IPS-20b (cell line): ENCODE results near the gene BORCS6.

ENCODE experiments used
- H3K27ac ChIP-seq: one replicate; pipeline ENCODE4 v1.5.1; 2013; ENCODE audit warnings: low read length
- H3K27me3 ChIP-seq: 2 replicates; pipeline ENCODE4 v1.6.1; 2013; ENCODE audit warnings: mild to moderate bottlenecking, low read length, inconsistent platforms; ENCODE audit not compliant: insufficient read depth
- H3K36me3 ChIP-seq: 2 replicates; pipeline ENCODE4 v1.6.1; 2013; ENCODE audit warnings: low read depth, mild to moderate bottlenecking, inconsistent platforms, low read length, moderate library complexity; ENCODE audit not compliant: insufficient read depth
- H3K4me1 ChIP-seq: 2 replicates; pipeline ENCODE4 v1.6.1; 2013; ENCODE audit warnings: mild to moderate bottlenecking, control low read depth, inconsistent platforms, low read length, moderate library complexity; ENCODE audit not compliant: insufficient read depth
- H3K4me3 ChIP-seq: 2 replicates; pipeline ENCODE4 v1.5.1; 2013; ENCODE audit warnings: mild to moderate bottlenecking, low read length, inconsistent platforms
- H3K9ac ChIP-seq: 2 replicates; pipeline ENCODE4 v1.6.1; 2013; ENCODE audit warnings: low read depth, mild to moderate bottlenecking, inconsistent platforms, low read length, moderate library complexity
- H3K9me3 ChIP-seq: 2 replicates; pipeline ENCODE4 v1.6.1; 2013; ENCODE audit warnings: mild to moderate bottlenecking, low read depth, low read length, inconsistent platforms; ENCODE audit not compliant: insufficient read depth

Gene BORCS6

GRCh38 chr17:8206536-8206935, 16.6 kb upstream of the BORCS6 start:
- H3K27me3 ChIP-seq = no peaks in the 10 kb centered on the region
- no peak overlapping the region for H3K9ac ChIP-seq
- H3K27ac ChIP-seq = no peak overlapping the region
- H3K36me3 ChIP-seq = peaks cover 52% of the 10 kb centered on the region
- H3K4me3 ChIP-seq = no peak overlapping the region
- H3K9me3 ChIP-seq = no peaks in the 10 kb centered on the region
- H3K4me1 ChIP-seq = peaks cover 3% of the 10 kb centered on the region; the same call in 1 of the 2 replicates

DNA sequence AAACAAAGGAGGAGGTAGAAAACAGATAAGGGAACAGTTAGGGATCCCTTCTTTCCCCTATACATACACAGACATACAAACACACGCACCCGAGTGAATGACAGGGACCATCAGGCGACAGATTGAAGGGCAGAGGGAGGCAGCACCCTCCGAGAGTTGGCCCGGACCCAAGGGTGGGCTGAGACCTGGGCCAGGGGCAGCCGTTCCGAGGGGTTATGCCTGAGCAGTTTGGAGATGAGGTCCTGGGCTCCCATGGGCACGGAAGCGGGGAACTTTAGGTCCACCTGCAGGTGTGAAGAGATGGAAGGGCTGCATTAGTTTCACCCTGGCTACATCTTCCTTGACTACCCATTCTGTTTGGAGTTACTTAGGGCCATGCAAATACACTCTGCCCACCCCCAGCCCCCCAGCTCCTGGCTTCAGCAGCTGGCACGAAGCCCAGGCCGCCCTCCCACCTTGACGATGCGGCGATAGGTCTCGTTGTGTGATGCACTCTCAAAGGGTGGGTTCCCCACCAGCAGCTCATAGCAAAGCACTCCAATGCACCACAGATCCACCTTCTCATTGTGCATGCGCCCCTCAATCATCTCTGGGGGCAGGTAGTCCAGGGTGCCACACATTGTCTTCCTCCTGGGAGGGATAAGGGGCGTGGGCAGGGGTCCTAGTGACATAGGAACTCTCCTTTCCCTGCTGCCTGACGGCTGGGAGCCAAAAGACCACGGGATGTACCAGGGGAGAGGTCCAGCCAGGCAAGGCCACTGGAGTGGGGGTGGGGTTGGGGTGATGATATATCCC, 15.0 kb upstream of the BORCS6 start:
- Histone ChIP-seq H3K27me3 (no peaks in the 10 kb centered on the region), H3K4me1 (peaks cover 3% of the 10 kb centered on the region; the same call in 1 of the 2 replicates), H3K9me3 (no peaks in the 10 kb centered on the region), H3K27ac (no peak overlapping the region), H3K9ac (no peak overlapping the region), H3K36me3 (peaks cover 52% of the 10 kb centered on the region), H3K4me3 (no peak overlapping the region)

GRCh38 chr17:8192070-8192815, 2.3 kb upstream of the BORCS6 start:
- no peaks in the 10 kb centered on the region for H3K9me3 ChIP-seq
- no peaks in the 10 kb centered on the region for H3K36me3 ChIP-seq
- peaks cover 18% of the 10 kb centered on the region; the same call in 1 of the 2 replicates for H3K4me1 ChIP-seq
- H3K27ac ChIP-seq = no peak overlapping the region
- H3K4me3 ChIP-seq = peak overlapping the region; percentile 74
- peaks cover 18% of the 10 kb centered on the region for H3K27me3 ChIP-seq
- peak overlapping the region; percentile 72; the same call in 1 of the 2 replicates for H3K9ac ChIP-seq

DNA sequence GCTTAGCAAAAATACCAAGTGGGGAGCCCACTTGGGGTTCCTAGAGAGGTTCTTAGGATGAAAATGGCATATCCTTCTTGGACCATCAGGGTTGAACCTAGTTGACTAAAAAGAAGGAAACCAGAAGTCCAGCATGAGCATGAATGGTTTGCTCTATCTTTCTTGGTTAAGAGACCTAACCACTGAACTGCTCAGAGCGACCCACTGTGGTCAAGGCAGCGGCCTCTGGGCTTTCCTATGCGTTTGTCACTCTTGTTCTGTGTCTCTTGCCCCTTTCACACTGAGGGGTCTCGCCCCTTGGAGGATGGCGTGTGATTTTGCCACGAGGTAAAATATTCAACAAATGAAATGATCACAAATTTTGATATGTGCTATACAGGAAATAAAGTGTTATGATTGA, 526 bp upstream of the BORCS6 start:
- H3K27ac ChIP-seq = no peak overlapping the region
- peak overlapping the region; percentile 49; the same call in 1 of the 2 replicates for H3K4me3 ChIP-seq
- H3K4me1 ChIP-seq = peaks cover 18% of the 10 kb centered on the region; the same call in 1 of the 2 replicates

GRCh38 chr17:8189041-8189710, 804 bp downstream of the BORCS6 start:
- peaks cover 18% of the 10 kb centered on the region for H3K27me3 ChIP-seq
- H3K4me3 ChIP-seq = peak overlapping the region; percentile 80
- H3K4me1 ChIP-seq = peaks cover 18% of the 10 kb centered on the region; the same call in 1 of the 2 replicates
- H3K9me3 ChIP-seq = no peaks in the 10 kb centered on the region
- H3K36me3 ChIP-seq = no peaks in the 10 kb centered on the region
- H3K27ac ChIP-seq = no peak overlapping the region
- H3K9ac ChIP-seq = no peak overlapping the region

More for the DNA sequence above, 526 bp upstream of the BORCS6 start:
- no peaks in the 10 kb centered on the region for H3K36me3 ChIP-seq
- no peak overlapping the region; the same call in 1 of the 2 replicates for H3K9ac ChIP-seq
- H3K9me3 ChIP-seq = no peaks in the 10 kb centered on the region
- H3K27me3 ChIP-seq = peaks cover 18% of the 10 kb centered on the region

- Histone ChIP-seq H3K9me3 (no peaks in the 10 kb centered on the region), H3K27me3 (peaks cover 18% of the 10 kb centered on the region), H3K27ac (no peak overlapping the region), H3K4me1 (peaks cover 18% of the 10 kb centered on the region; the same call in 1 of the 2 replicates), H3K36me3 (no peaks in the 10 kb centered on the region), H3K4me3 (peak overlapping the region; percentile 80), H3K9ac (peak overlapping the region; percentile 2; the same call in 1 of the 2 replicates)
Measured at GRCh38 chr17:8188263-8188839, 1.6 kb downstream of the BORCS6 start.

GRCh38 chr17:8187517-8188262, 2.3 kb downstream of the BORCS6 start:
- no peaks in the 10 kb centered on the region for H3K36me3 ChIP-seq
- peaks cover 18% of the 10 kb centered on the region for H3K27me3 ChIP-seq
- no peak overlapping the region for H3K27ac ChIP-seq
- H3K4me1 ChIP-seq = peaks cover 17% of the 10 kb centered on the region; the same call in 1 of the 2 replicates
- H3K4me3 ChIP-seq = peak overlapping the region; percentile 80
- peak overlapping the region; percentile 53; the same call in 1 of the 2 replicates for H3K9ac ChIP-seq
- no peaks in the 10 kb centered on the region for H3K9me3 ChIP-seq

- Histone ChIP-seq H3K4me1 (peaks cover 15% of the 10 kb centered on the region; the same call in 1 of the 2 replicates), H3K27me3 (peaks cover 18% of the 10 kb centered on the region), H3K4me3 (peak overlapping the region; percentile 80), H3K9ac (peak overlapping the region; percentile 82; the same call in 1 of the 2 replicates), H3K9me3 (no peaks in the 10 kb centered on the region), H3K27ac (no peak overlapping the region), H3K36me3 (no peaks in the 10 kb centered on the region)
Measured at GRCh38 chr17:8186787-8187516, 3.0 kb downstream of the BORCS6 start.

- H3K27me3 ChIP-seq = peaks cover 18% of the 10 kb centered on the region
- peak overlapping the region; percentile 80 for H3K4me3 ChIP-seq
- H3K9ac ChIP-seq = peak overlapping the region; percentile 82; the same call in 1 of the 2 replicates
- H3K4me1 ChIP-seq = peaks cover 12% of the 10 kb centered on the region; the same call in 1 of the 2 replicates
- no peaks in the 10 kb centered on the region for H3K36me3 ChIP-seq
- no peaks in the 10 kb centered on the region for H3K9me3 ChIP-seq
- no peak overlapping the region for H3K27ac ChIP-seq
Measured at GRCh38 chr17:8186446-8186786, 3.6 kb downstream of the BORCS6 start.
